ENCODE results near the gene TBPL2.
"Not testable (repeated sequence)": the region's sequence is repeated elsewhere in the genome, so short reads cannot be mapped to it uniquely, and the experiment has no call there.

TBPL2 gene

DNA sequence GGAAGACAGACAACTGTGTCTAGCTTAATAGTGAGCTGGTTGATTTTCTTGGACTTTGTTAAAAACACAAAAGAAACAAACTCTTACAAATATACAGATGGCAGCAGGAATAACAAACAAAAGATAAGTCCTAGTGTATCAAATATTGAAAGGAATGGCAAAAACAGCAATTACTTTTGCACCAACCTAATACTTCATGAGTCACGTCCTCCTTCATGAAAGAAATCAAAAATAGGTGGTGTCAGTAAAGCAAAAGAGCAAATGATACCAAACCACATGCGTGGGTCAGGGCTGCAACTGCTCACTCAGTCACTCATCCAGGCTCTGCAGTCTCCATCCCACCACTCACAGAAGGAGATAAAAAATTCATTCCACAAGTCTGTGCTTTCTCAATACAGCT is 40.6 kb downstream of the TBPL2 start:
- DNase-seq = no peak

DNA sequence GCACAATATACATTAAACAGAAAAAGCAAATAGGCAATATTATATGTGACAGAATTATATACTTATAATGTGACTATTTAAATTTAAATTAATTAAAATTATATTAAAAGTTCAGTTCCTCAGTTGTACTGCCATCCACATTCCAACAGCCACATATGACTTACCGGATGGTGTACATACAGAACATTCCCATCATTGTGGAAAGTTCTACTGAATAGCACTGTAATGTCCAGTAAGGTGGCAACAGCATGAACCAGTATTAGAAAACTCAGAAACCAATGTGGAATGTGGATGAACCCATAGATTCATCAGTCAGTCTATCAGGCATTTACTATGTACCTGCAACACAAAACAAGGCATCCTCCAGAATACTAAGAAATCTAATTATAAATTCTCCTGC is 41.2 kb downstream of the TBPL2 start:
- no peak for DNase-seq

DNA sequence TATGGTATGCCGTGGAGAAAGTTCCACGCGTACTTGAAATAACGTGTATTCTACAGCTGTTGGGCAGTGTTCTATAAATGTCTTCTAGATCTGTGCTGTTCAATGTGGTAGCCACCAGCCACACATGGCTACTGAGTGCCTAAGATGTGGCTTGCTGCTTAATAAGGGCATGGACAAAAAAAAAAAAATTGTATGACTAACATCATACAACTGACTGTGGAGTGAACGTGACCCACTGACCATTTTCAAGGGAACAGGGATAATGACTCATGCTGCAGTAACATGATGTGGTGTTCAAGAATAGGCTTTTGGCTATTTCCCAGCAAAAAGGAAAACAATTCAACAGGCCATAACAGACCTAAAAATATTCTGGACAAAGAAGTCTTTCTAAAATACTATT is 41.7 kb downstream of the TBPL2 start:
- DNase-seq = peak; percentile 32

DNA sequence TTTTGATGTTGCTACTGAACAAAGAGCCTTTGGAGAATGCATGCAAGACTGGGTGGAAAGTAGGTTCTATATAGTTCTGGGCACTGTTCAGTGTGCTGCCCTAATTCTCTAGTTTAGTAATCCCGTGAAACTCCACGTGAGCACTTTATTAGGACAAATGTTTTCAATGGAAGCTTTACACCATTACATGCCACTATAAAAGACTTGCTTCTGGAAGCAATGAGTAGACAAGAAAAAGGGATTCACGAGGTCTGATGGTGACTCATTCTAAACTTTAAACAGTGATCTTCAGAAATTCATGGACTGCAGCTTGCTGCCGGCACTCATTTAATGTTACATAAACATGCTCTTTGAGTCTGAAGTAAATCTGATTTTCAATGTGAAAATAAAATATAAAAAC is 51.1 kb downstream of the TBPL2 start:
- no peak for DNase-seq

DNA sequence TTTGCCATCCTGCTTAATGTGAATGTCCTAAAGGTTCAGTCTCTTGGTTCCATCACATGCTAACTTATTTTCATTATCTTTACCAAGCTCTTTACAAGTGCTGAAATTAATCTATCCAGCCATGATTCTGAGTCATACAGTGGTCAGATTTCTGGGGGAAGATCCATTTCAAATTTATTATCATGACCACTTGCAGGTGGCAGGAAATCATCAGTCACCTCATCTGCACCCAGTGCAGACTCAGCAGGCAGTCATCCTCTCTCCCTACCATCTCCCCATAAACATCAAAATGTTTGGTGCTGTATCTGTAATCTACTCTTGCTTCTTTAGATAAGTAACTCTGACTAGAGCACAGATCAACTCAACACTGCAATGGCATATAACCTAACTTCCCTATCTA is 52.3 kb downstream of the TBPL2 start:
- DNase-seq = peak; percentile 44

DNA sequence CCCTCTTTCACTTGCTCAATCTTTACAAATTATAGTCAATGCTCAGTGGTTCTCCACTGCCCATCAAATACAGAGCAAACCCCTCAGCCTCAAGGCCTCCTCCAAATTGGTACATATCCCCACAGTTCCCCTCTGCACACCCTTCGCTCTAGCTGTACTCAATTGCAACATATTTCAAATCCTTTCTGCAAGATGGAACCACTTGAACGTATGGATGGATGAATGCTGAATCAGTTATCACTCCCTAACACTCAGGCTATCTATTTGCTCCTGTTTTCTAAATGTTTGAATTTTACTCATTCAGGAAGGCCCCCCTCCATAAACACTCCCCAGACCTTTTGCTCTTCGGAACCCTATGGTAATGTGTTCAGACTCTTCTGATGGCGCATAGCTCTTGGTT is 53.3 kb downstream of the TBPL2 start:
- DNase-seq = no peak

DNA sequence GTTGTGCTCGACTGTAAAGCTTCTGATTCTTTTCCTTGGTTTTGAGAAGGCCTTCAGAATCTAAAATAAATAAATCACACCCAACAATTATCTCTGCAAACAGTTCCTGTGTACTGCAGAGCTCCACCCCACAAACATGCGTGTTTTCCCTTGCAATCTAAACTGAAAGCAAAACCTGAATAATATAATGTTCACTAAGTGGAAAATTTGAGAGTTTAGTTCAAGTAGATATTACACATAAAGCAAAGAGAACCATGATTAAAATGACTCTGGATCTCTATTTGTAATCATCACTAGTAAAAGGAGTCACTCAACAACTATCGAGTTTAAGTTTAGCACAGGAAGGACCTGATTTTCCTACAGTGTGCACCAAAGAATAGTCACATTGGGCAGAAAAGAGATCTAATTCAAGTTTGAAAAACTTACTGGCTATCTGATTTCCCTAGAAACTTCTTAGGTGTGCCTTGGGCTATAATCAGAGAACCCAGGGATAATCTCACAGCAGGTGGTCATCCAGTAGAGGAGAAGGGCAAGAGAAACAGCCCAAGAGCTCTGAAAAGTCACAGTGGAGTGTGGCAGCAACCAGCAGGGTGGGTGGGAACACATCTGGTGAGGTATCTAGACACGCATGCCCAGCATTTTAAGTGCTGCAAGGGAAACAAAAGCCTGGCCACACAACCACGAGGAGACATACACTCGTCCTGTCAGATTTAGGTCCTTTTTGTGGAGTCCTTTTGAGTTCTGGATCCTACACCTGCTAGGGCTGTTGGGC is 54.2 kb downstream of the TBPL2 start:
- DNase-seq = peak; percentile 45

DNA sequence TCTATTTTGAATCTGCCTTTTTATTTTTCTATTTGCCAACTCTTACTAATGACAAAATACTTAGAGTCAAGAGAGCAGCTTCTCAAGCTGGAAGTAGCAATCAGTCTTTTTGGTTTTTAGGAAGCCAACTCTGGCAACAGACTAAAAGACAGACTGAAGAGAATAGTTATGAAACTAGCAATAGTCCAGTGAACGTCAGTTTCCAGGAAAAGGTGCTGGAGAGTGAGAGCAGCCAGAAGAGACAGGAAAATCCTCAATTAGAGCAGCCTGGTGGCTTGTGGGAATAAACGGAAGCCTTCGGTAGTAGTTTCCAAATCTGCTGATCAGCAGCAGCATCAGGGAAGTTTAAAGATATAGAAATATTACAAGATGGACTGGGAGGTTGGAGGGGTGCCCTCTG is 55.9 kb downstream of the TBPL2 start:
- DNase-seq = peak; percentile 70

DNA sequence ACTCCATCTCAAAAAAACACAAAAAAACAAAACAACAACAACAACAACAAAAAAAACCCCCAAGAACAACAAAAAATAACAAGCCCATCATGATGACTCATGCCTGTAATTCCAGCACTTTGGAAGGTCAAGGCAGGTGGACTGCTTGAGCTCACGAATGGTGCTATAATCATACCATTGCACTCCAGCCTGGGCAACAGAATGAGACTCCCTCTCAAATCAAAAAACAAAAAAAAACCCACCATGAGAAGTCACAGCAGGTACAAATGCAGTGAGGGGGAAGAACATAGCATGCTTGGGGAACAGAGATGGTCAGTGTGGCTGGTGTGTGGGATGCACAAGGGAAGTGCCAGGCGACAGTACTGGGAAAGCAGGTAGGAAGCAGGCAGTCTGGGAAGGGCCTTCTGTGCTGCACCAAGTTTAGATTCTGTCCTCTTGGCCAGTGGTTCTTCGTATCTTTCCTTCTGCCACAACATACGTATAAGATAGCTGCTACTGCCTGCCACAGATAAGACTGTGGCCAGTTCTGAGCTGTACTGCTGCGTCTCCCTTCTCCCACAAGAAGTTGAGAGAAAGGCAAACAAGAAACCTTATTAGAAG is 56.8 kb downstream of the TBPL2 start:
- DNase-seq = peak; percentile 92

DNA sequence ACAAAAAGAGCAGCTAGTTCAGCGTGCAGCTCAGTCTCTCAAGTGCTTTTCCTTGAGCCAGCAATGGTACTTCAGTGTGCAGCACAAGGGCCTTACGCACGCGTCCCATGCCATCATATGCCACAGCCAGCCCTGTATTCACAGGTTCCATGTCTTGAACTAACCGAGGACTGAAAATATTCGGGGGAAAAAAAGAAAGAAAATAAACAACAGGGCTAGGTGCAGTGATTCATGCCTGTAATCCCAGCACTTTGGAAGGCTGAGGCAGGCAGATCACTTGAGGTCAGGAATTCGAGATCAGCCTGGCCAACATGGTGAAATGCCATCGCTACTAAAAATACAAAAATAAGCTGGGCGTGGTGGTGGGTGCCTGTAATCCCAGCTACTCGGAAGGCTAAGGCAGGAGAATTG is 57.4 kb downstream of the TBPL2 start:
- not testable (repeated sequence) for DNase-seq

DNA sequence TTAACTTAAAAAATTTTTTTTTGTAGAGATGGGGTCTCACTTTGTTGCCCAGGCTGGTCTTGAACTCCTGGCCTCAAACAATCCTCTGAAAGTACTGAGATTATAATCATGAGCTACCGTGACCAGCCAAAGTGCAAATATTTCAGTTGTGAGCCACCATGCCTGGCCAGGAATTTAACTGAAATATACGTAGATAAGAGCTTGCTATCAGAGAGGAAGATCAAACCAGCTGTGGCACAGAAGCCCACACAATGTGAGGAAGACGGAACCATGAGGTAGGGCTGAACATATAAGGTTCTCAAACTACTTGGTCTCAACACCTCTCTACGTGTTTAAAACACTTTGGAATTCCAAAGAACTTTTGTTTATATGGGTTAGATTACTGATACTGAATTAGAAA is 57.9 kb downstream of the TBPL2 start:
- peak; percentile 12 for DNase-seq

DNA sequence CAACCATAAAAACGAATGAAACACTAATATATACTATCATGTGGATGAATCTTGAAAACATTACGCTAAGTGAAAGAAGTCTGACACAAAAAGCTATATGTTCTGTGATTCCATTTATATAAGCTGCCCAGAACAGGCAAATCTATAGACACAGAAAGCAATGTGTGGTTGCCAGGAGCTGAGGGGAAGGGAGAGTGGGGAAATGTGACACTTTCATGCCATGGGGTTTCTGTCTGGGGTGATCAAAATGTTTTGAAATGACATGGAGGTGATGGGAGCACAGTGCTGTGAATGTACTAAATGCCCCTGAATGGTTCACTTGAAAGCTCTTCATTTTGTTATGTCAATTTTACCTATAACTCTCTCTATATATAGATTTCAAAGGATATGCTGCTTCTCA is 58.9 kb downstream of the TBPL2 start:
- DNase-seq = no peak

DNA sequence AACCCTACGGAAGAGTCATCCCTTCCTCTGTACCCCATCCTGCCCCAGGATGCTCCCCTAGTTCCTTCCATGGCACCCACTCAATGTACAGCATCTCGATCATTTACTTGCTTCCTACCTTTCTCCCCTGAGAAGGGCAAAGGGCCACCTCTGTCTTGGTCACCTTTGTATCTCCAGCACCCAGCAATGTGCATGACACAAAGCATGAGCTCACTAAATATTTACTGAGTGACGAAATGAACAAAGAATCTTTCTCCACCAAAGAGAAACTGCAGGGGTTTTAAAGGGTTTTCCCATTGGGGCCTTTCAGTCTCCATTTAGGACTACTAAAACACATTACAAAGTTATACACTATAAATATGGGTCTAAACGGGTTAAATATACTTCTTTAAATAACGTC is 59.4 kb downstream of the TBPL2 start:
- DNase-seq = no peak

DNA sequence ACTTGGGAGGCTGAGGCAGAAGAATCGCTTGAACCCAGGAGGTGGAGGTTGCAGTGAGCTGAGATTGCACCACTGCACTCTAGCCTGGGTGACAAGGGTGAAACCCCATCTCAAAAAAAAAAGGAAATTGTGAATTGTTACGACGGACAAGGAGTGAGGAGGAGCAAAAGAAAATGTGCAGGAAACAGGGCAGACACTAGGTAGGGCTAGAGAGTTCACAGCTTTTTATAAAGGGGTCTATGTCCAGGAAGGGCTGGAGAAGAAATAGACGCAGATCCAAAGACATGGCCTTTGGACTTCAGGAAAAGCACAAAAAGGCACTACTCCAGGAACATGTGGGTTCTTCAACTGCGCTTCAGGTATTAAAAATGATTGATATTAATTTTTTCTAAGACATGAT is 63.2 kb downstream of the TBPL2 start:
- DNase-seq = no peak

DNA sequence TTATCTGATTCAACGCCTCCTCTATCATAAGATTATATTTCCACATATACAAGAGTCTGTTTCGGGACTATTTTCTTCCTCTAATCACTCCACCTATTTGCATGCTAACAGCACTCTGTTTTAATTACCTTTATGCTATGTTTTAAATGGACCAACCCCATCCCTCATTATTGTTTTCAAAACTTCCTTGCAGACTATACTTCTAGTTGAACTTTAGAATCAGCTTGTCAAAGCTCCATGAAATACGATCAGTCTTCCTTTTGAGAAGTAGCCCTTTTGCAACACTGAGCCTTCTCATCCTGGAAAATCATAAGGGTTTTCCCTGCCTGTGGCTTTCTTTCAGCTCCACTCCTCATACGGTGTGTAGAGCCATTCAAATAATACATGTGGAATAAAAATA is 65.6 kb downstream of the TBPL2 start:
- DNase-seq = no peak

DNA sequence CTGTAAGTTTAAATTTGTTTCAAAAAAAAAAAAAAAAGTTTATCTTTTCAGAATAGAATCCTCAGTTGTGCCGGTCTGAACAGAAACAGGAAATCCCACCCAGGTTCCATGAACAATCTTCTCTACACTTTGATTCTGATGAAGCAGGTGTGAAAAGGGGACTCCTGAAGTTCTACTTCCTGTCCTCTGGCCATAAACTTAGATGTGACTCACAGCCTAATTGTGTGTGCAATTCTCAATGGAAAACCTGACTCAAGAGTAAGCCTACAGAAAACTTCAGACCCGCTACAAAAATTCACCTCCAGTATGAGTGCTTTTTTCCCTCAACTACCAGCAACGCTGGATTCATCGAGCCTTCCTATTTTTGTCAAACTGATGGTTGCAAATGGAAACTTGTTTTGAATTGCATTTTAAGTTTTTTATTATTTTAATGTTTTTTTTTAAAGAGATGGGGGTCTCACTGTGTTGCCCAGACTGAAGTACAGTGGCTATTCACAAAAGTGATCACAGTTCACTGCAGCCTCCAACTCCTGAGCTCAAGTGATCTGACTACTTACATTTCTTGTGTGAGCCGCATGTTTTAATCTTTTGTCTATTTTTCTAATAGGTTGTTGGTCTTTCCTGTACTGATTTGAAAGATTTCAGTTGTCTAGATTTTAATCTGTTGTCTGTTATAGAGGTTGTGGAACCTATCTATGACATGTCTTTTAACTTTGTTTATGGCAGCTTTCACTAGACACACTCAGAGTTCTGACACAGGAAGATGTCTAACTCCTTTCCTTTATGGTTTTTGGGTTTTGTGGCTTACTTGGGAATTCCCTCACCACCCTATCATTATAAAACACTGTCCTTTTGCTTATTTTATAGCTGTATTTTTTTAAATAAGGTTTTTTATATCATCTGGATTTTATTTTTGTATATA is 66.4 kb downstream of the TBPL2 start:
- DNase-seq = no peak

DNA sequence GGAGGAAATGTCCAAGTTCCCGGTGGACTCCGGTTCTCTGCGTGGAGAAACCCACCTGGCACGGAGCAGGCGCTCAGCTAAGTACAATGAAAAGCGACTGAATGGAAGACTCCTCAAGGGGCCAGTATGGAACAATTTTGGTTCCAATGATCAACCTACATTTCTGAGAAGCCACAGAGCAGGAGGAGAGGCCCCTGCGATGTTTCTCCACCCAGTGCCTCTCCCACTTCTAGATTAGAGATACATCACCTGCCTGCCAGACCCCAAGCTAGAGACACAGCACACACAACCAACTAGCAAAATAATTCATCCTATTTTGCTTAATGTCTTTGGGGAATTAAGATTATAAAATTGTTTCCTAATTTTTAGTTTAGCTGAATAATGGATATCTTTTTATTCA is 67.6 kb downstream of the TBPL2 start:
- DNase-seq = no peak

DNA sequence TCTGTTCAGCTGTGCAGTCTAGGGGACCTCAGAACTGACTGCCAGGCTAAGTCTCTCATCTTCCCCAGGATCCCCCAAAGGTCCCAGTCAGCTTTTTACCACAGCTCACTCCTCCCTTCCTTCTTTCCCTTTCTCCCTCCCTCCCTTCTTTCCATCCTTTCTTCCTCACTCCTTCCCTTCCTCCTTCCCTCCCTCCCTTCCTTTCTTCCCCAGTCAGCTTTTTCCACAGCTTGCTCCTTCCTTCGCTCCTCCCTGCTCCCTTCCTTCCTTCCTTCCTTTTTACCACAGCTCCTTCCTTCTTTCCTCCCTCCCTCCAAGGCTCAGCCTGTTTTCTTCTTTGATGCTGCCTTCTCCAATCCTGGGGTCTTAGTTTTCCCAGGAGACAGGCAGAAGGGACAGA is 68.0 kb downstream of the TBPL2 start:
- no peak for DNase-seq

DNA sequence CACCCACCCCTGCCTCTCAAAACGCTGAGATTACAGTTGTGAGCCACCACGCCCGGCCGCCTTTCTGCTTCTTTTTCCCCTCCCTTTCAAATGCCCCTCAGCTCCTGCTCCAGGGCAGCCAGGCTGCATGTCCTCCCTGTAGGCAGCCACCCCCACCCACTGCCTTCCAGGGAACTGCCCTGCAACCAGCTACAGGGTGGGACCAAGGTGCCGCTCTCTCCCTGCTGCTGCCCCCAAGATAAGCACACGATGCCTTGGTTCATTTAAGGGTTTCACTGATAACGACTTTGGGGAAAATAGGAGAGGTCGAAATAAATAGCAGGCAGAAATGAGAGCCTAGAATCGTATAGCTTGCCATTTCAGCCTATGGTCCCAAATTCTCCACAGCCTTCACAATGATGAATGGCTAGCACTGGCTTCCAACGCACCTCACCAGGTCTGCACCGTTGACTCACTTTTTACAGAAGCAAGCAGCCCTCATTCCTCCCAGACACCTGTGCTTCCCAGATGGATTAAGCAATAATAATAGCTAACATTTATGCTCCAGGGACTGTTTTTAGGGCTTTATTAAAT is 69.4 kb downstream of the TBPL2 start:
- DNase-seq = peak; percentile 45

DNA sequence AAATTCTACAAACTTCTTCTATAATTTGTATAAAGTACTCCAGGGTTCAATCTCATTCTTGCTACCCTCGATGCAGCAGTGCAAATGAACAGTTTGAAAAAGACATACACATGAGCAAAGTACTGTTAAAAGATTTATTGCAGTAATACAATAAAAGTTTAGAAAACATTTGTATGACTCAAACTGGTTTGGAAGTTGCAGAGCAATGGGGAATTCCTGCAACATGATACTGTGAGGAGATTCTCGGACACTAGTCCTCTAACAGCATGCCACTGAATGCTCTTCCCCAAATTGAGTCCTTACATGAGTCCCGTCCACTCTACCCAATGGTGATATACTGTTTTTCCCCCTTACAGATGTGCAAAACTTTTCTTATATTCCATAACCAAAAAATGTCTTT is 74.1 kb downstream of the TBPL2 start:
- no peak for DNase-seq

Measured in OCI-M1 (cell line).